WTC11 (cell line): ENCODE data around the gene JMJD8. TPM values are rescaled to one million over a fixed set of nuclear protein-coding genes. Genes with fewer than 3 reads are reported as not detected.

Source experiments
- ATAC-seq: fragments of 200-7000 bp; cut with Tn5 transposase; 2 replicates; pipeline ENCODE4 v1.10.0; 2021; ENCODE audit warnings: mild to moderate bottlenecking, moderate library complexity
- CTCF ChIA-PET: fragments of 300-600 bp; sonication (Branson Sonifier 250); formaldehyde crosslinking; loops from one replicate; lab custom pipeline; 2021; ENCODE audit warnings: antibody characterized with exemption; lab: Charles Lee
- POLR2A ChIA-PET: fragments of 350-600 bp; sonication (Branson Sonifier 250); formaldehyde crosslinking; loops from one replicate; lab custom pipeline; 2021; ENCODE audit warnings: antibody characterized with exemption; lab: Charles Lee
- DNase-seq: peaks from one replicate; pipeline ENCODE4 v3.0.0; 2021; ENCODE audit warnings: low spot score
- H3K27ac Mint-ChIP-seq: 2 replicates; pipeline ENCODE4 v1.8.0; 2021; ENCODE audit warnings: mixed read lengths
- H3K27me3 Mint-ChIP-seq: 2 replicates; pipeline ENCODE4 v1.8.0; 2021; ENCODE audit warnings: low read depth, mild to moderate bottlenecking, moderate library complexity, mixed read lengths
- H3K36me3 Mint-ChIP-seq: 2 replicates; pipeline ENCODE4 v1.8.0; 2021; ENCODE audit warnings: mixed read lengths
- H3K4me1 Mint-ChIP-seq: 2 replicates; pipeline ENCODE4 v1.8.0; 2022; ENCODE audit warnings: mixed read lengths
- H3K4me3 Mint-ChIP-seq: 2 replicates; pipeline ENCODE4 v1.8.0; 2021; ENCODE audit warnings: mild to moderate bottlenecking, moderate library complexity, mixed read lengths
- H3K9me3 Mint-ChIP-seq: 2 replicates; pipeline ENCODE4 v1.8.0; 2021; ENCODE audit warnings: mixed read lengths
- AFF4 ChIP-seq: sonication (generic); formaldehyde crosslinking; IDR thresholded peaks from 2 replicates; pipeline ENCODE4 v1.8.1; 2023; ENCODE audit warnings: mild to moderate bottlenecking, missing genetic modification reagents, borderline replicate concordance
- AR ChIP-seq: fragments of 250-450 bp; sonication (Bioruptor Pico); IDR thresholded peaks from 2 replicates; pipeline ENCODE4 v1.9.0; 2021; ENCODE audit warnings: mild to moderate bottlenecking
- CDX4 ChIP-seq: fragments of 250-450 bp; sonication (Bioruptor Pico); IDR thresholded peaks from 2 replicates; pipeline ENCODE4 v1.9.0; 2021; ENCODE audit warnings: moderate library complexity, mild to moderate bottlenecking, inconsistent platforms, borderline replicate concordance
- CTCF ChIP-seq: fragments of 200-600 bp; IDR thresholded peaks from 2 replicates; pipeline ENCODE4 v1.8.0; 2022; ENCODE audit warnings: antibody characterized with exemption
- ESRRA ChIP-seq: sonication (generic); formaldehyde crosslinking; IDR thresholded peaks from 2 replicates; pipeline ENCODE4 v1.8.1; 2022; ENCODE audit warnings: mild to moderate bottlenecking, missing genetic modification reagents, borderline replicate concordance
- GTF2I ChIP-seq: fragments of 250-450 bp; sonication (Bioruptor Pico); conservative IDR thresholded peaks from 2 replicates; pipeline ENCODE4 v1.4.0; 2021; ENCODE audit warnings: mild to moderate bottlenecking
- HMGA2 ChIP-seq: fragments of 250-450 bp; sonication (Bioruptor Pico); IDR thresholded peaks from 2 replicates; pipeline ENCODE4 v1.4.0; 2021; ENCODE audit warnings: mild to moderate bottlenecking, moderate library complexity
- IRF2 ChIP-seq: sonication (generic); formaldehyde crosslinking; IDR thresholded peaks from 2 replicates; pipeline ENCODE4 v1.8.0; 2022; ENCODE audit warnings: low read depth, missing genetic modification reagents, borderline replicate concordance
- MLX ChIP-seq: sonication (generic); formaldehyde crosslinking; IDR thresholded peaks from 2 replicates; pipeline ENCODE4 v1.8.1; 2023; ENCODE audit warnings: mild to moderate bottlenecking, missing genetic modification reagents, moderate library complexity
- NFATC4 ChIP-seq: fragments of 250-450 bp; sonication (Bioruptor Pico); IDR thresholded peaks from 2 replicates; pipeline ENCODE4 v1.9.0; 2021; ENCODE audit warnings: mild to moderate bottlenecking
- NFE2L1 ChIP-seq: sonication (generic); formaldehyde crosslinking; IDR thresholded peaks from 2 replicates; pipeline ENCODE4 v1.8.1; 2023; ENCODE audit warnings: missing genetic modification reagents
- NR1H2 ChIP-seq: sonication (generic); formaldehyde crosslinking; IDR thresholded peaks from 2 replicates; pipeline ENCODE4 v1.9.0; 2021; ENCODE audit warnings: mild to moderate bottlenecking, moderate library complexity, missing genetic modification reagents
- PREB ChIP-seq: sonication (generic); formaldehyde crosslinking; IDR thresholded peaks from 2 replicates; pipeline ENCODE4 v1.8.1; 2022; ENCODE audit warnings: mild to moderate bottlenecking, missing genetic modification reagents, moderate library complexity, borderline replicate concordance
- RELA ChIP-seq: sonication (generic); formaldehyde crosslinking; IDR thresholded peaks from 2 replicates; pipeline ENCODE4 v1.8.1; 2022; ENCODE audit warnings: missing genetic modification reagents, mild to moderate bottlenecking, borderline replicate concordance
- SOX15 ChIP-seq: fragments of 250-450 bp; sonication (Bioruptor Pico); IDR thresholded peaks from 2 replicates; pipeline ENCODE4 v1.9.0; 2021; ENCODE audit warnings: mild to moderate bottlenecking
- TEAD1 ChIP-seq: sonication (generic); formaldehyde crosslinking; IDR thresholded peaks from 2 replicates; pipeline ENCODE4 v1.8.0; 2022; ENCODE audit warnings: mild to moderate bottlenecking, missing genetic modification reagents
- ZNF219 ChIP-seq: sonication (generic); formaldehyde crosslinking; IDR thresholded peaks from 2 replicates; pipeline ENCODE4 v1.8.0; 2023; ENCODE audit warnings: missing genetic modification reagents, mild to moderate bottlenecking, borderline replicate concordance
- ZNF281 ChIP-seq: sonication (generic); formaldehyde crosslinking; IDR thresholded peaks from 2 replicates; pipeline ENCODE4 v1.8.0; 2023; ENCODE audit warnings: mild to moderate bottlenecking, missing genetic modification reagents
- ZNF512 ChIP-seq: sonication (generic); formaldehyde crosslinking; IDR thresholded peaks from 2 replicates; pipeline ENCODE4 v1.8.1; 2022; ENCODE audit warnings: missing genetic modification reagents, borderline replicate concordance
- total RNA-seq: library from RNA; stranded (reverse); gene quantifications from 3 replicates; pipeline ENCODE4 v1.2.3, GENCODE V29; 2021

JMJD8 gene
- total RNA-seq, 1 experiment from 2014 or later, result 61.2 TPM

- no peak for TF ChIP-seq SOX15 (CRISPR knock-in tag)
- TF ChIP-seq PREB, result no peak
- TF ChIP-seq AR (CRISPR knock-in tag), result no peak
- TF ChIP-seq NFE2L1, result no peak
- no peak for TF ChIP-seq HMGA2 (CRISPR knock-in tag)
- TF ChIP-seq ESRRA (CRISPR knock-in tag), result no peak
- TF ChIP-seq IRF2, result no peak
Observed at GRCh38 chr16:657487-657886, 26.6 kb downstream of the JMJD8 start (continued).

GRCh38 chr16:654034-654433 lies 30.1 kb downstream of the JMJD8 start:
- Mint-ChIP-seq H3K4me3 (no peak overlapping the region), H3K9me3 (no peaks in the 10 kb centered on the region), H3K4me1 (no peaks in the 10 kb centered on the region), H3K27me3 (no peaks in the 10 kb centered on the region), H3K27ac (no peak overlapping the region), H3K36me3 (no peaks in the 10 kb centered on the region)
- DNase-seq (no peak), ATAC-seq (no peak)
- TF ChIP-seq TEAD1 (CRISPR knock-in tag) (no peak), ESRRA (CRISPR knock-in tag) (no peak), NFATC4 (CRISPR knock-in tag) (no peak), CTCF (no peak), ZNF219 (CRISPR knock-in tag) (no peak), CDX4 (CRISPR knock-in tag) (no peak), GTF2I (CRISPR knock-in tag) (no peak), NR1H2 (no peak), ZNF281 (CRISPR knock-in tag) (no peak), AFF4 (CRISPR knock-in tag) (no peak), ZNF512 (CRISPR knock-in tag) (no peak), RELA (CRISPR knock-in tag) (no peak), MLX (CRISPR knock-in tag) (no peak)
- ChIA-PET POLR2A (no interaction called here), CTCF (interaction anchor here (1.2 kb wide), 1 partner anchor 27 kb away, joined by 3 read pairs; no protein-coding TSS in a partner anchor)
